A673 (cell line): Measurements from ENCODE around the gene LHFPL6. TPM values are rescaled to one million over a fixed set of nuclear protein-coding genes. Genes with fewer than 3 reads are reported as not detected.

ENCODE experiments used
- BruUV-seq: library from RNA; stranded (reverse); fragments of 400-500 nt; replicated peaks from 2 replicates; lab custom pipeline; 2021; lab: Mats Ljungman, UMichigan
- CTCF ChIA-PET: fragments of 300-600 bp; sonication (Branson Sonifier 250); formaldehyde crosslinking; loops from one replicate; lab custom pipeline; 2022; ENCODE audit warnings: antibody characterized with exemption; lab: Charles Lee
- POLR2A ChIA-PET: fragments of 300-600 bp; sonication (Branson Sonifier 250); formaldehyde crosslinking; loops from one replicate; lab custom pipeline; 2022; ENCODE audit warnings: antibody characterized with exemption; ENCODE audit not compliant: low non-redundant PET; lab: Charles Lee
- DNase-seq: peaks from one replicate; pipeline ENCODE4 v3.0.0-alpha.2; 2015; ENCODE audit warnings: low spot score
- H3K27ac ChIP-seq: fragments of 200-600 bp; sonication (generic); 2 replicates; pipeline ENCODE4 v1.5.1; 2016; ENCODE audit warnings: mixed run types, low read depth, mild to moderate bottlenecking, mixed read lengths, antibody characterized with exemption, low read length; ENCODE audit not compliant: poor library complexity, severe bottlenecking
- H3K27me3 ChIP-seq: fragments of 200-600 bp; sonication (generic); replicated peaks from 2 replicates; pipeline ENCODE4 v1.6.1; 2017; ENCODE audit warnings: mixed run types, low read depth, mild to moderate bottlenecking, mixed read lengths, antibody characterized with exemption, low read length; ENCODE audit not compliant: insufficient read depth, poor library complexity
- H3K36me3 ChIP-seq: fragments of 200-600 bp; sonication (generic); 2 replicates; pipeline ENCODE4 v1.6.1; 2016; ENCODE audit warnings: mixed run types, mild to moderate bottlenecking, mixed read lengths, antibody characterized with exemption, low read length; ENCODE audit not compliant: insufficient read depth, poor library complexity, severe bottlenecking
- H3K4me1 ChIP-seq: fragments of 200-600 bp; sonication (generic); 2 replicates; pipeline ENCODE4 v1.6.1; 2017; ENCODE audit warnings: mixed run types, mild to moderate bottlenecking, mixed read lengths, antibody characterized with exemption, low read length; ENCODE audit not compliant: insufficient read depth, poor library complexity, severe bottlenecking
- H3K4me3 ChIP-seq: fragments of 200-600 bp; sonication (generic); 2 replicates; pipeline ENCODE4 v1.5.1; 2016; ENCODE audit warnings: low read depth, mixed run types, mild to moderate bottlenecking, mixed read lengths, low read length; ENCODE audit not compliant: poor library complexity, severe bottlenecking
- H3K9me3 ChIP-seq: fragments of 200-600 bp; sonication (generic); 2 replicates; pipeline ENCODE4 v1.6.1; 2016; ENCODE audit warnings: mixed run types, low read depth, mild to moderate bottlenecking, mixed read lengths, antibody characterized with exemption, low read length; ENCODE audit not compliant: poor library complexity, severe bottlenecking
- EZH2 ChIP-seq: fragments of 200-600 bp; sonication (generic); IDR thresholded peaks from 2 replicates; pipeline ENCODE4 v1.6.1; 2017; ENCODE audit warnings: borderline replicate concordance, low read depth, mild to moderate bottlenecking, mixed read lengths, antibody characterized with exemption, low read length; ENCODE audit not compliant: poor library complexity, severe bottlenecking
- intact Hi-C: fragments of 100-400 bp; cut with micrococcal nuclease; formaldehyde crosslinking; loops from one replicate; pipeline ENCODE4 v1.10.0; 2022; ENCODE audit not compliant: unreplicated experiment
- total RNA-seq: library from RNA; stranded (reverse); gene quantifications from 2 replicates; pipeline ENCODE4 v1.2.3, GENCODE V29; 2021
- TF ChIP-seq, protein P1 (sequence below): fragments of 300-800, 200-600 bp; sonication (generic); conservative IDR thresholded peaks from 2 replicates; pipeline ENCODE4 v1.5.1; 2017; ENCODE audit warnings: low read depth, mild to moderate bottlenecking, antibody characterized with exemption, low read length, moderate library complexity, mixed read lengths

The LHFPL6 gene
- total RNA-seq, 1 experiment from 2014 or later = 63.9 TPM

DNA sequence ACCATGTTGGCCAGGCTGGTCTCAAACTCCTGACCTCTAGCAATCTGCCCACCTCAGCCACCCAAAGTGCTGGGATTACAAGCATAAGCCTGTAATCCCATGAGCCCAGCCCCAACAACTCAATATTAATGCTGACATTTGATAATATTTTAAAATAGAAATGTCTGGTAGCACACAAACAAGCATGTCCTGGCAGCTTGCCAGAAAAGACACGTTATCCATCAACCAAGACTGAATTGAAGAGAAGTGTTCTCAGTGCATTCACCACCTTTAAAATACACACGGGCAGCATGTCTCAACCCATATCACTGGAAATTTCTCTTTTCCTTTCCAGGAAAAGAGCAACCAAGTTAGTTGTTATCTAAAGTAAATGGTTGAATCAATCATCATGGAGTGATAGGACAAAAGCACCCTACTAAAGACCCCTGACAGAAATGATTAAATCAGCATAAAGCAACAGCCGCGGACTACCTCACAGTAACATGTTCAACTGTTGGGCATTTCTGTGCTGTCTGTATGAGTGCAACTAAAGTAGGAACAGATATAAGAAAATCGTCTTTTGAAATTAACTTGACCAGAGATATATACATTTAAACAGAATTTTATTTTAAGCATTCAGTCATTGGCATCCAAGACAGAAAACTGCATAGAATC is 25.0 kb downstream of the LHFPL6 start:
- peaks cover 17% of the 10 kb centered on the region for H3K4me1 ChIP-seq
- H3K27me3 ChIP-seq = no peaks in the 10 kb centered on the region
- no peak overlapping the region for H3K4me3 ChIP-seq
- no peak for DNase-seq
- no peak overlapping the region for H3K27ac ChIP-seq
- H3K36me3 ChIP-seq = no peaks in the 10 kb centered on the region
- POLR2A ChIA-PET = no interaction called here
- TF ChIP-seq EZH2 = no peak
- TF ChIP-seq, protein P1, sequence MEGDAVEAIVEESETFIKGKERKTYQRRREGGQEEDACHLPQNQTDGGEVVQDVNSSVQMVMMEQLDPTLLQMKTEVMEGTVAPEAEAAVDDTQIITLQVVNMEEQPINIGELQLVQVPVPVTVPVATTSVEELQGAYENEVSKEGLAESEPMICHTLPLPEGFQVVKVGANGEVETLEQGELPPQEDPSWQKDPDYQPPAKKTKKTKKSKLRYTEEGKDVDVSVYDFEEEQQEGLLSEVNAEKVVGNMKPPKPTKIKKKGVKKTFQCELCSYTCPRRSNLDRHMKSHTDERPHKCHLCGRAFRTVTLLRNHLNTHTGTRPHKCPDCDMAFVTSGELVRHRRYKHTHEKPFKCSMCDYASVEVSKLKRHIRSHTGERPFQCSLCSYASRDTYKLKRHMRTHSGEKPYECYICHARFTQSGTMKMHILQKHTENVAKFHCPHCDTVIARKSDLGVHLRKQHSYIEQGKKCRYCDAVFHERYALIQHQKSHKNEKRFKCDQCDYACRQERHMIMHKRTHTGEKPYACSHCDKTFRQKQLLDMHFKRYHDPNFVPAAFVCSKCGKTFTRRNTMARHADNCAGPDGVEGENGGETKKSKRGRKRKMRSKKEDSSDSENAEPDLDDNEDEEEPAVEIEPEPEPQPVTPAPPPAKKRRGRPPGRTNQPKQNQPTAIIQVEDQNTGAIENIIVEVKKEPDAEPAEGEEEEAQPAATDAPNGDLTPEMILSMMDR = no peak
- CTCF ChIA-PET = no interaction called here
- intact Hi-C loops = no loop called here
- BruUV-seq = no TSS peak
- H3K9me3 ChIP-seq = no peaks in the 10 kb centered on the region

DNA sequence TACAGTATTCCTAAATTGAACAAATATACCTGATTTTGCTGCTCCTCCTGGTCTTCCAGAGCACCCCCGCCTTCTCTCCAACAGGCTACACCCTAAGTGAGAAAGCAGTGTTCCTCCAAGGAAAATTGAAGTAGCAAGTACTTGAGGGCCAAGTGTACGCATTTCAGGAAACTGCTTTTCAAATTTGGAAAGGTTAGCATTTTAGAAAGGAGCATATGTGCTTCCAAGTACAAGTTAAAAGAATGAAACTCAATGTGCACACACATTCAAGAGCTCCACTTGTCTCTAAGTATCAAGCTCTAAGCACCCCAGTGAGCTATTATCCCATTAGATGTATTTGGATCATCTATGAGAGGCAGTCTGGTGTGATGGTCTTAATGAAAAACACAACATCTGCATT is 25.8 kb downstream of the LHFPL6 start:
- Histone ChIP-seq H3K4me3 (no peak overlapping the region), H3K4me1 (peaks cover 16% of the 10 kb centered on the region), H3K36me3 (no peaks in the 10 kb centered on the region), H3K9me3 (no peaks in the 10 kb centered on the region), H3K27me3 (no peaks in the 10 kb centered on the region), H3K27ac (no peak overlapping the region)
- ChIA-PET CTCF (interaction anchor here (0.5 kb wide), 1 partner anchor 17 kb away, joined by 4 read pairs; no protein-coding TSS in a partner anchor), POLR2A (no interaction called here)
- DNase-seq = no peak
- TF ChIP-seq, protein P1 = no peak
- no peak for TF ChIP-seq EZH2
- no TSS peak for BruUV-seq
- intact Hi-C loops = no loop called here

DNA sequence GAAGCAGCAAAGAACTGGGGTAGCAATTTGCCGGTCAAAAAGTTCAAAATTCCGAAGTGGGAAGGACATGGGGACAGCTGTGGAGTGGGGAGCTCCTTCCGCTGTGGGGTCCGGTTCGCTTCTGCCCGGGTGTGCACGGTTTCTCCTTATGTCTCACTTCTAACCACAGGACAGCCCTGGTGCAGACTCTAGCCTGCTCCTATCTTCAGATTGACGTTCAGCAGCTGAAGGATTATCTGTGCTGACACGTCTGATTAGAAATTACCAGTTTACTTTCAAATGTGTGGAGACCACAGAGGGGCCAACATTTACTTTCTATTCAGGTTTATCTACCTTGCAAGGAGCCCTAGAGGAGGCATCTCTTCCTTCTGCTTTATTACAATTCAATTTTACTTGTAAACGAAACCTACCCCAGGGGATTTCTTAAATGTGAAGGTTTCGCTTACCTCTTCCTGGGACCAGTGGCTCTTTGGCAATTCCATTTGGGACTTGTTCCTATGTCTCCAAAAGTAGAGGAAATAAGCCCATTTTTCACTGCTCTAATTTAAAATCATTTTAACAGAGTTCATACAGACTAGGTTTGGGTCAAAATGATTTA is 27.3 kb downstream of the LHFPL6 start:
- Histone ChIP-seq H3K9me3 (no peaks in the 10 kb centered on the region), H3K36me3 (no peaks in the 10 kb centered on the region), H3K4me1 (peaks cover 7% of the 10 kb centered on the region), H3K4me3 (no peak overlapping the region), H3K27ac (peak overlapping the region; percentile 28), H3K27me3 (no peaks in the 10 kb centered on the region)
- TF ChIP-seq EZH2 = no peak
- TF ChIP-seq, protein P1 = no peak
- intact Hi-C loops = no loop called here
- ChIA-PET CTCF (no interaction called here), POLR2A (no interaction called here)
- no TSS peak for BruUV-seq
- no peak for DNase-seq
